Measurements from ENCODE around the gene AOPEP.

The AOPEP gene

GRCh38 chr9:94997727-94998126, 271.2 kb downstream of the AOPEP start:
- DNase-seq: no peak
- H3K4me1 ChIP-seq (ENCODE audit: low read length): no peaks in the 10 kb centered on the region
- no peaks in the 10 kb centered on the region for H3K9me2 ChIP-seq (replicated peaks; ENCODE audit: insufficient read depth, low read length)
- no peak overlapping the region for H2AFZ ChIP-seq (ENCODE audit: low read length)
- H3K9me3 ChIP-seq (replicated peaks; ENCODE audit: insufficient read depth, low read length): no peaks in the 10 kb centered on the region
- no peak overlapping the region for H3K4me3 ChIP-seq (ENCODE audit: low read length)
- no peaks in the 10 kb centered on the region for H4K20me1 ChIP-seq (ENCODE audit: insufficient read depth, low read length)
- no peak overlapping the region for H3K27ac ChIP-seq (ENCODE audit: low read length)
- no peak for TF ChIP-seq EZH2phosphoT487 (IDR thresholded peaks at IDR 0.05; ENCODE audit: low read length)
- TF ChIP-seq CTCF (IDR thresholded peaks at IDR 0.05; ENCODE audit: low read length): no peak
- TF ChIP-seq EZH2 (optimal IDR thresholded peaks at IDR 0.05; ENCODE audit: low read depth, low read length): no peak
- H3K27me3 ChIP-seq (replicated peaks; ENCODE audit: insufficient read depth, low read length): no peaks in the 10 kb centered on the region
- no peaks in the 10 kb centered on the region for H3K79me2 ChIP-seq (ENCODE audit: low read length)
- no peaks in the 10 kb centered on the region for H3K36me3 ChIP-seq (replicated peaks; ENCODE audit: insufficient read depth, low read length)
- no peak overlapping the region for H3K9ac ChIP-seq (ENCODE audit: low read length)
- H3K4me2 ChIP-seq (ENCODE audit: low read depth, low read length): no peak overlapping the region
- no peaks in the 10 kb centered on the region for H3F3A ChIP-seq (ENCODE audit: insufficient read depth, low read length)

- no peak overlapping the region for H3K27ac ChIP-seq (ENCODE audit: low read length)
- no peaks in the 10 kb centered on the region for H3K27me3 ChIP-seq (replicated peaks; ENCODE audit: insufficient read depth, low read length)
These were observed 273.3 kb downstream of the AOPEP start for GRCh38 chr9:94999832-95000231.

GRCh38 chr9:95000821-95001220, 274.3 kb downstream of the AOPEP start:
- no peak overlapping the region for H3K4me2 ChIP-seq (ENCODE audit: low read depth, low read length)
- H3K9me2 ChIP-seq (replicated peaks; ENCODE audit: insufficient read depth, low read length): no peaks in the 10 kb centered on the region
- H3K4me3 ChIP-seq (ENCODE audit: low read length): no peak overlapping the region
- no peaks in the 10 kb centered on the region for H4K20me1 ChIP-seq (ENCODE audit: insufficient read depth, low read length)
- H2AFZ ChIP-seq (ENCODE audit: low read length): no peak overlapping the region
- no peaks in the 10 kb centered on the region for H3K79me2 ChIP-seq (ENCODE audit: low read length)
- H3K27ac ChIP-seq (ENCODE audit: low read length): no peak overlapping the region
- TF ChIP-seq CTCF (IDR thresholded peaks at IDR 0.05; ENCODE audit: low read length) (no peak), EZH2 (optimal IDR thresholded peaks at IDR 0.05; ENCODE audit: low read depth, low read length) (no peak), EZH2phosphoT487 (IDR thresholded peaks at IDR 0.05; ENCODE audit: low read length) (no peak)
- no peaks in the 10 kb centered on the region for H3K36me3 ChIP-seq (replicated peaks; ENCODE audit: insufficient read depth, low read length)
- DNase-seq: no peak
- peaks cover 5% of the 10 kb centered on the region; the same call in 1 of the 2 replicates for H3F3A ChIP-seq (ENCODE audit: insufficient read depth, low read length)
- H3K9me3 ChIP-seq (replicated peaks; ENCODE audit: insufficient read depth, low read length): no peaks in the 10 kb centered on the region
- H3K4me1 ChIP-seq (ENCODE audit: low read length): no peaks in the 10 kb centered on the region; the same call in 1 of the 2 replicates
- H3K9ac ChIP-seq (ENCODE audit: low read length): no peak overlapping the region
- no peaks in the 10 kb centered on the region for H3K27me3 ChIP-seq (replicated peaks; ENCODE audit: insufficient read depth, low read length)

More at GRCh38 chr9:94999832-95000231, 273.3 kb downstream of the AOPEP start:
- H4K20me1 ChIP-seq (ENCODE audit: insufficient read depth, low read length): no peaks in the 10 kb centered on the region
- H3K9me3 ChIP-seq (replicated peaks; ENCODE audit: insufficient read depth, low read length): no peaks in the 10 kb centered on the region
- no peak overlapping the region for H3K9ac ChIP-seq (ENCODE audit: low read length)
- H3K4me1 ChIP-seq (ENCODE audit: low read length): no peaks in the 10 kb centered on the region; the same call in 1 of the 2 replicates
- no peaks in the 10 kb centered on the region for H3K9me2 ChIP-seq (replicated peaks; ENCODE audit: insufficient read depth, low read length)
- H3F3A ChIP-seq (ENCODE audit: insufficient read depth, low read length): no peaks in the 10 kb centered on the region
- H3K36me3 ChIP-seq (replicated peaks; ENCODE audit: insufficient read depth, low read length): no peaks in the 10 kb centered on the region
- no peak overlapping the region for H3K4me2 ChIP-seq (ENCODE audit: low read depth, low read length)
- no peak overlapping the region for H2AFZ ChIP-seq (ENCODE audit: low read length)
- H3K4me3 ChIP-seq (ENCODE audit: low read length): no peak overlapping the region
- no peak for TF ChIP-seq EZH2 (optimal IDR thresholded peaks at IDR 0.05; ENCODE audit: low read depth, low read length)
- TF ChIP-seq EZH2phosphoT487 (IDR thresholded peaks at IDR 0.05; ENCODE audit: low read length): no peak
- no peak for TF ChIP-seq CTCF (IDR thresholded peaks at IDR 0.05; ENCODE audit: low read length)
- no peaks in the 10 kb centered on the region for H3K79me2 ChIP-seq (ENCODE audit: low read length)
- DNase-seq: no peak

Measured in MM.1S (cell line).